ENCODE results near the gene APOM. TPM values are rescaled to one million over a fixed set of nuclear protein-coding genes. Genes with fewer than 3 reads are reported as not detected.
A peak's percentile ranks its signal among the peaks of the same experiment; 100 is the strongest.

APOM gene
- polyA plus RNA-seq, 3 donors, result 105 to 114 (median 110) TPM

DNA sequence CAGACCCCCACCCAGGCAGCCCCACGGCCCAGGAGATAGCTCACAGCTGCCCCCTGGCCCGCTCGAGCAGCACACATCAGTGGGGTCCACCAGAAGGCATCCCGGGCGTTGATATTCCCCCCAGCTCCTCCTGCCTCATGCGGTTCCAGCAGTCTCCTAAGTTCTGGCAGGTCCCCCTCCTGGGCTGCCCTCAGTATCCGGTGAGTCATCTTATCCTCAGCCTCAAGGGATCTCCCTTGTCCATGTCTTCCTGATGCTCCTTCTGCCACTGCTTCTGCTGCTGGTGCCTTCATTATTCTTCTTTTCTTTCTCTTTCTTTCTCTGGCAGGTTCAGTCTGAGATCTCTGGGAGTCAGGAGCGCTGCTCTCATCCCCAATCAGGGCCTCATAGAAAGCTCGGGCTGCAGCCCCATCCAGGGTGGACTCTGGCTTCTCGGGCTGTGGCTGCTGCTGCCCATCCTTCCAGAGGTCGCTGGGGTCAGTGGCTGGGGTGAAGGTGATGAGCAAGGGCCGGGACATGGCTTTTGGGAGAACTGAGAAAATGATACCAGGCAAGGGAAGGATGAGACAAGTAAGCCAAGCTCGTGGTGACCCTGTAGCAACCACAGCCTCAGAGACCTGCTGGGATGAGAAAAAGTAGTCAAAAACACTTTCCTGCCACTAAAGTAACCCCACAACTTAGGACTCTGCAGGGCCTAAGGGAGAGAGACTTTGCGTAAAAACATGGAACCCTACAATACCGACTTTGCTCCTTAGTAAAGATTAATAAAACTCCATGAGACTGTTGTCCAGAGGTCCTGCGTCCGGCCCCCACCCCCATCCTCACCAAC, 8.5 kb downstream of the APOM start:
- no peak for DNase-seq (ENCODE audit: extremely low read depth in 1 of 11, low read depth in 9 of 11, low spot score in 4 of 11)

DNA sequence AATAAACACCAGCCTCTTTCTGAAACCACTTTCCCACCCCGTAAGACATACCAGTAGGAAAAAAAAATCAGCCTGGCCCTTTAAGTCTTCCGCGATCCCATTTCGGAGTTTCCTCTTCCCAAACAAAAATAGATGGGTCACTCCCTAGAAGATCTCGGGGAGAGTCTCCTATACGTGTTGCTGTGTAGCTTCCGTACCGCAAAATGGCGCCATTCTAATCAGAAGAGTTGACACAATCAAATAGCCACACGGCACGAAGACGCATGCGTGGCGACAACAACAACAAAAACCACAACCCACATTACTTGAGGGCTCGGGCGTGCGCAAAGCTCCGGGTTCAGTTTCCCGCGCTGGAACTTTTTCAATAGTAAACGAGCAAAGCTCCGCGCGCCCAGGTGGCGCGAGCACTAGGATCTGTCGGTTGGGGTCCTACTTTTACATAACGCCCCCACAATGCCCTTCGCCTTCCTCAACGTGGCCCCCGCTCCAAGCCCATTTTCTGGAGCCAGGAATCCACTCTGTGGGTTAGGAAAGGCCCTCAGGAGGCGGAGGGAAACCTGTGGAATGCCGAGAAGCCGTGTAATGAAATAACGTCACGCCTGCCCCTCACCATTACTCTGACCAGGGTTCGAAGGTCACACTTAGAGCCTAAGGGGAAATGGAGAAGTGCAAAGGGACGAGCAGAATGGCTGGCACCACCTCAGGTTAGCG, 9.3 kb downstream of the APOM start, which contains the start of gene GPANK1:
Gene GPANK1 (minus strand): TSS at position 208 of the 711 bp plus-strand sequence. CDS start 519 bp downstream, outside the sequence.
- DNase-seq (ENCODE audit: extremely low read depth in 1 of 11, low read depth in 9 of 11, low spot score in 4 of 11), result peak; percentile 82 to 96 (median 91)

DNA sequence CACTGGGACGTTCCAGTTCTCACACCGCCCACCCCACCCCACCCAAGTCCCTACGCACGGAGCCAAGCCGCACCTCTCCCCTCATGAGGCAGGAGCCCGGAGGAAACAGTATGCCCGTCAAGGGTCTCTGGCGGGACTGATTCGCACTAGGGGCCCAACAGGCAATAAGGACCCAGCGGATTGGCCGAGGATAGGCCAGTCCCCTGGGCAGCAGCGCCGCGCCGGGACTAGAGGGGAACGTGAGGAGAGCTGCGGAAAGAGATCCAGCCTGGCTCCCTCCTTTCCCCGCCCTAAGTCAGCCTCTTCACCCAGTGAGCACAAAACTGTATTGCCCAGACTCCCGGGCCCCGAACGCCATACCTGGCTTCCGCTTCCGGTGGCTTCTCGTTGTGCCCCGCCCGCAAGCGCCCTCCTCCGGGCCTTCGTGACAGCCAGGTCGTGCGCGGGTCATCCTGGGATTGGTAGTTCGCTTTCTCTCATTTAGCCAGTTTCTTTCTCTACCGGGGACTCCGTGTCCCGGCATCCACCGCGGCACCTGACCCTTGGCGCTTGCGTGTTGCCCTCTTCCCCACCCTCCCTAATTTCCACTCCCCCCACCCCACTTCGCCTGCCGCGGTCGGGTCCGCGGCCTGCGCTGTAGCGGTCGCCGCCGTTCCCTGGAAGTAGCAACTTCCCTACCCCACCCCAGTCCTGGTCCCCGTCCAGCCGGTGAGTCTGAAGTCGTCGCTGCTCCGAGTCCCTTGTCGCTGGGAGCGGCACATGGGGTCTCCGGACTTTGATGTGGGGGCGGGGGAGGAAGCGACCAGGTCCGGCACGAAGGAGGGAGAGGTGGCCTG, 10.0 kb downstream of the APOM start, which contains the start of gene CSNK2B:
Gene CSNK2B (plus strand): TSS at position 580 of the 836 bp plus-strand sequence. CDS start 752 bp downstream, outside the sequence.
- DNase-seq (ENCODE audit: extremely low read depth in 1 of 11, low read depth in 9 of 11, low spot score in 4 of 11), result peak; percentile 90 to 98 (median 95)

DNA sequence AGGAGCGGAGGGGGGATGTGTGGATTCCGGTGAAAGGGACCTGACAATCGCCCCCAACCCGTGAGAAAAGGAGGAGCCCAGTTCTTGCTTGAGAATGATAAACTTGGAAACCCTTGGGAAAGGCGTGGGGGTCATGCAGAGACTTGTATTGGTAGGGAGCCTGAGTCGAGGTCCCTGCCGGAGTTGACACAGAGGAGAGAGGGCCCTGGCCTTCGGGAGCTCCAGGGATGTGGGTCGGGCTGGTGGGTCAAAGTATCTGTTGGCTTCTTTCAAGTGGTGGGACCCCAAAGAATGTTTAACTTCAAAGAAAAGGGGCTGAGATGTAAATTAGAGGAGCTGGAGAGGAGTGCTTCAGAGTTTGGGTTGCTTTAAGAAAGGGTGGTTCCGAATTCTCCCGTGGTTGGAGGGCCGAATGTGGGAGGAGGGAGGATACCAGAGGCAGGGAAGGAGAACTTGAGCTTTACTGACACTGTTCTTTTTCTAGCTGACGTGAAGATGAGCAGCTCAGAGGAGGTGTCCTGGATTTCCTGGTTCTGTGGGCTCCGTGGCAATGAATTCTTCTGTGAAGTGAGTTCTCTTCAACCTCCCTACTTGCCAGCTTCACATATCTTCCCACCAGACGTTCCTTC, 10.8 kb downstream of the APOM start:
- DNase-seq (ENCODE audit: extremely low read depth in 1 of 11, low read depth in 9 of 11, low spot score in 4 of 11), result no peak

DNA sequence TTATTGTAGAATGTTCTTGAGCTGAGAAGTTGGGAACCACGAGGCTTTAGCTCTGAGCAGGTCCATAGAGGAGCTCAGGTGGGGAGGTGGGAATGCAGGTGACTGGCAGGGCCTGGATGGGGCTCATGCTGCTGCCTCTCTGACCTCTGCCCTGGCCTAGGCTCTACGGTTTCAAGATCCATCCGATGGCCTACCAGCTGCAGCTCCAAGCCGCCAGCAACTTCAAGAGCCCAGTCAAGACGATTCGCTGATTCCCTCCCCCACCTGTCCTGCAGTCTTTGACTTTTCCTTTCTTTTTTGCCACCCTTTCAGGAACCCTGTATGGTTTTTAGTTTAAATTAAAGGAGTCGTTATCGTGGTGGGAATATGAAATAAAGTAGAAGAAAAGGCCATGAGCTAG, 14.0 kb downstream of the APOM start, which contains the start of gene LY6G5B:
Gene LY6G5B (plus strand): TSS at position 301 of the 400 bp plus-strand sequence. CDS start 975 bp downstream, outside the sequence.
- DNase-seq (ENCODE audit: extremely low read depth in 1 of 11, low read depth in 9 of 11, low spot score in 4 of 11), result no peak

DNA sequence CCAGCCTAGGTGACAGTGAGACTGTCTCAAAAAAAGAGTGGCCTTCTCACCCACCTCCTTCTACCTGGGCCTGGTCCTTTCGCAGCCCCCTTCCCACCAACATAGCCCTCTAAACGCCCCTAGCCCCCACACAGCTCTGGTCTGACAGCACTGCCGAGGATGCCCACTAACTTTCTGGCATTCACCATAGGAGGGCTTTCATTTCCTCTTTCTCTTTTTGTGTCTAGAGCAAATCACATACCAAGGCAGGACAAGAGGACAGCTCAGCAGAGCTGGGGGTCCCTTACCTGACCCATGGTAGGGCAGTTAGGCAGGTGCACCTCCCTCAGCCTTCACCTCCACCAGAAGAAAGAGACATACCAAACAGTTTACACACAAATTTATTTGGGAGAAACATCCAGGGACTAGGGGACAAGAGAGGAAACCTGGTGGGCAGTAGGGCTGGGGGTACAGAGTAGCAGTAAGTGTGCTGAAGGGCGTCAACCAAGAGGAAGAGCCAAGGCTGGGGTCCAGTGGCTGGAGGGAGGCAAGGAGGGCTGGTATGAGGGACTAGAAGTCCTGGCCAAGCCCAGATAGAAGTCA, 20.7 kb downstream of the APOM start:
- no peak for DNase-seq (ENCODE audit: extremely low read depth in 1 of 11, low read depth in 9 of 11, low spot score in 4 of 11)

DNA sequence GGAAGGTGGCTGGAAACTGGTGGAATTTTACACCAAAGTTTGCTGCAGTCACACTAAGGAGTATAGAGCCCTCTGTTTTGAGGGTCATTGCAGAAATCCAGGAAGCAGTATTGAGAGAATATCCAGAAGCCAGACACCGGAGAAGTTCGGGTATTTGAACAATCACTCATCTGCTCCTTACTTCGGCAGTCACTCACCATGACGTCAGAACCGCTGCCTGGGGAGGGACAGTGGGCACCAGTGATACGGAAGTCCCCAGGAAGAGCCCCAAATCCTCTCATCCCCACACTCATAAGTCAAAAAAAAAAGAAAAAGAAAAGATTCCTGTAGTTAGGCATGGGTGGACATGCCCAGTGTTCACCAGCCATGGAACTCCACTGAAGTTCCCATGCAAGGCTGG, 21.2 kb downstream of the APOM start:
- DNase-seq (ENCODE audit: extremely low read depth in 1 of 11, low read depth in 9 of 11, low spot score in 4 of 11), result no peak

DNA sequence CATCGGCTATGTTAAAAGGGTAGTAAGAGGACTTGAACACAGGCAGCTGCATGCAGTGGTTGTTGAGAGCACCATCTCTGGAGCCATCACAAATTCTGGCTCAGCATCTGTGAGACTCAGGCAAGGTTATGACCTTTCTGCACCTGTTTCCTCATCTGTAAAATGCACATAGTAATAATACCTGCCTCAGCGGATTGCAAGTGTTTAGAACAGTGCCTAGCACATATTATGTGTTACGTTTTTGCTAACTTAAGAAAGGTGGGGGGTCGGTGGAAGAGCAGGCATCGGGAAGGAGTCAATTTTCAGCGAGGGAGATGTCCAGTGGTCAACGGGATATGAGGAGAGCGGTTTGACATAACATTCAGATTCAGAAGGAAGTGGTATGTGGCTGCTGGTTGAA, 22.3 kb downstream of the APOM start:
- DNase-seq (ENCODE audit: extremely low read depth in 1 of 11, low read depth in 9 of 11, low spot score in 4 of 11), result no peak

DNA sequence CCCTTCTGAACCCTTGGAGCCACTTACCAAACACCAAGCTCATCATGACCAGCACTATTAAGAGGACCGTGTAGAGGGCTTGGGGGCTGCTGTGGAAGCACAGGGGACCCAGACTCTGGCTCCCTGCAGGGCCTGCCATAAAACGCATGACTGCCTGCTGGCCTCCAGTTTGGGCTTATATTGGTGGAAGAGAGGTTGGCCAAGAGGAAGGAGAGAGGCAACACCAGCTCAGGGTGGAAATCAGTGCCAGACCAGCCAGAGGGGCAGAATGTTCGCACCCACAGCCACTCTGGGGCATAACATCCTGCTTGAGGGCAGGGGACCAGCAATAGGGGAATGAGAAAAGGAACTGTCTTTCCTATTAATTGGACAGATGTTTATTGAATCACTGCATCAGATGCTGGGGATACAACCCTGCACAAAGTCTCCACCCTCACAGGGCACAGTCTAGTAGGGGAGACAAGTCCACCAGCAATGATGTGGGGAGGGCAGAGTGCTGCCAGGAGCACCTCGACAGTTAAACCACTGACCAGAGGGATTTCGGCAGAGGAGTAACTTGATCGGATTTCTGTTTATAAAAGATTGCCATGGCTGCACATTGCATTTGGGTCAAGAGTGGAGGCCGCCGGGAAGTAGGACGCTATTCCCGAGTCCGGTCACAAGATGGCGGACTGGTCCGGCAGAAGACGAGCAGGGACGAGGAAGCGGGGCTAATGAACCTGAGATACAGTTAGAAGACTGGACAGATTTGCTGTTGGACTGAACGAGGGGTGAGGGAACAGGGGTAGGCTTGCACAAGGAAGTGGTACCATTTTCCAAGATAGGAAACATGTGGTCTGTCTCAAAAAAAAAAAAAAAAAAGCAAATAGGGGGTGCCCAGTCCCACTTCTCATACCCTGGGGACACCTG, 24.8 kb downstream of the APOM start, which contains the start of gene LY6G5C:
Gene LY6G5C (minus strand): TSS at position 842 of the 909 bp plus-strand sequence. CDS start 694 bp downstream, at position 148.
- DNase-seq (ENCODE audit: extremely low read depth in 1 of 11, low read depth in 9 of 11, low spot score in 4 of 11), result peak in 9 of 11 donors; percentile 69 to 88 (median 79)

DNA sequence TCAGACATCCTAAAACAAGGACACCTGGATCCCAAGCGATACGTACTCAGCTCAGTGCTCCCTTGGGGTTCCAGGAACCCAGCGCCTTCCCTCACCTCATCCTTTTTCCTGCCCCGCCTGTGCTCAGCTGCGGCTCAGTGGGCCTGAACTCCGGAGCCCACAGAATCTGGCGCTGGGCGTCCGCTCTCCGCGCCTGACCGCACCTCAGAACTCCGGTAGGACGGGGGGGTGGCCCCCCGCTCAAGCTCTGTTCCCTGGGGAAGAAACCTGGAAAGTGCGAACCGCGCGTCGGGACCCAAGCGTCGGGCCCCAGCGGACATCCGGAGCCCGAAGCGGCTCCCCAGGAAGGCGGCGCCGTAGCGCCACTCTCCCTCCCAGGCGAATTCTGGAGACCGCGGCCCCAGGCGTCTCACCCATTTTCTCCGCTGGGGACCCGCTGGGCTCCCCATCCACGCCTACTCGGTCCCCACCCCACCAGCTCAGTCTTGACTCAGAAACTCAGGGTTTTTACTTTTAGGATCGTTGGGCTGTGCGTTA, 25.5 kb downstream of the APOM start:
- DNase-seq (ENCODE audit: extremely low read depth in 1 of 11, low read depth in 9 of 11, low spot score in 4 of 11), result peak in 2 of 11 donors; percentile 49

DNA sequence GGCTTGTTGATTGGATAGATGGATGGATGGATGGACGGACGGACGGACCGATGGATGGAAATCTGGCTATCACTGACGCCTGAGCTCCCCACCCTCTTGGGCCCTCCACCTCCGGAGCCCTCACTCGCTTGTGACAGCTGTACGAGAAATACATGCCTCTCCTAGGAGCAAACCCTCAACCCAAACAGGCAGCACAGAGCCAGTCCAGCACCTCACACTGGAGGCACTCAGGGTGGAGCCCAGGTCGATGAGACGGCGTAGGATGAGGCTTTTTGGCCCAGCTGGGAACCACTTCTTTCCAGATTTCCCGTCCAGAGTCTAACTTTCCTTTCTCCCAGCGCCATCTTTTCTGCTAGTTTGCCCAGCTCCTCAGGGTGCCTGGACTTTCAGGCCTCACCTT, 27.9 kb downstream of the APOM start:
- DNase-seq (ENCODE audit: extremely low read depth in 1 of 11, low read depth in 9 of 11, low spot score in 4 of 11), result no peak

DNA sequence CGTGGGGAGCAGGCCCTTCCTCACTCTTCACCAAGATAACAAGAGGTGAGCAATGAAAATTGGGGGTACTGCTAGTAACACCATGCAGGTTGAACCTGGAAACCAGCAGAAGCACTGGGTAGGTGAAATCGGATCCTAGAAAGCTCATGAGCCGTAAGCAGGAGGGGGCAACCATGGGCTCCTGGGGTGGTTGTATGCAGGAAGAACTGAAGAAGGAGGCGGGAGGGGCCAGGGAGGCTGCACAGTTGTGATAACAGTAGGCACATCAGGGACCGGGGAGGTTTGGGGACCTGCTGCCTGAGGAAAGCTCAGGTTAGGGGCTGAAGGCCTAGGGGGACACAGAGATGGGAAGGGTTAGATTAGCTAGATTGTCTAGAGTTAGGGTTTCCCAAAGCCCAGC, 30.8 kb downstream of the APOM start:
- no peak for DNase-seq (ENCODE audit: extremely low read depth in 1 of 11, low read depth in 9 of 11, low spot score in 4 of 11)

DNA sequence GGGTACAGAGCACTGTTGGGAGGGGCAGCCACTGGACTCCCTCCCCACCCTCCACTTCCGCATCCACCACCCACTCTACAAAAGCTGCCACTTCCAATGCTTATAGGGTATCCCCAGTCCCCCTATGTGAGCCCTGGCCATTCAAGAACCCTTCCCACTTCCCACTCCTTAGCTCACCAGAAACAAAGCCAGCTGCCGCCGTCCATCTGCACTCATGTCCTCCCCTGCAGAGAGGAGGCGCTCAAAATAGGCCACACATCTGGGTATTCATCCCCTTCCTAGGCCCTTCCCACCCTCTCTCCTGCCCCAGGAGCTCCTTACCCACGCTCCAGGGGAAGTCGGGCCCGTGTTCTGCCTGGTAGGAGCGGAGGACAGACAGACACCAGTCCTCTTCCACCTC, 31.6 kb downstream of the APOM start:
- DNase-seq (ENCODE audit: extremely low read depth in 1 of 11, low read depth in 9 of 11, low spot score in 4 of 11), result no peak

DNA sequence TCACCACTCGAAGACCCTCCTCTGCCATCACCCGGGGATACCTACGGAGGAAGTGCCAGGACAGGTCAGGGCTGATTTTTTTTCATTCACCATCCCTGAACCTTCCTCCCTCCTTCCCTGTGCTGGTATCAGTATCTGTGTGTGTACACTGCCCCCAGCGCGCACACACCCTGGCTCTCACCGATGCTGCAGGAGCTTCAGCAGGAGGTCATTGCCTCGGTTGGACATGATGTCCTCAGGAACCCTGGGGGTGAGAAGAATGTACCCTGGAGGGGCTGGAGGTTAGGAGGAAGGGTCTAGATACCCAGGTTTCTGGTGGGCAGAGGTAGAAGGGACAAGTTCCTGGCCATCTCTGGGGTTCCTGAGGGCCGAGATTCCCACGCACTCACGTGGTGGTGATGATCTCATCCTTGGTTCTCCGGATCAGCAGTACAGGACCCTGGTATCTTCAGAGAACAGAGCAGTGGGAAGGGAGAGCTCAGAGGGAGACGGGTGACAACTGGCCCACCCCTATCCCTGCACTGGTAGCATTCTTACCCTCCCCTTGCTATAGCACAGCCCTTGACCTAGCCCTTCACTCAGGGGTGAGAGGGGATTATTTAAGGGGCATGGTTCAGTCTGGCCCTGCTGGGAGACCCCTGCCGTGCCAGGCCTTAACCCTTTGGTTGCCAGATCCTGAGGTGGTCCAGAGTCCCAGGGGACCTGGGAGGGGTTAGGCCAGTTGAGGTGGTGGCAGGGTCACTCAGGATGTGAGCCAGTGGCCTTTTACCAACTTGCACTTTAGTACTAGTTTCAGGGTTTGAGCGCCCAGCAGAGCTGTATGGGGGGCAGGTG, 32.4 kb downstream of the APOM start:
- DNase-seq (ENCODE audit: extremely low read depth in 1 of 11, low read depth in 9 of 11, low spot score in 4 of 11), result no peak

DNA sequence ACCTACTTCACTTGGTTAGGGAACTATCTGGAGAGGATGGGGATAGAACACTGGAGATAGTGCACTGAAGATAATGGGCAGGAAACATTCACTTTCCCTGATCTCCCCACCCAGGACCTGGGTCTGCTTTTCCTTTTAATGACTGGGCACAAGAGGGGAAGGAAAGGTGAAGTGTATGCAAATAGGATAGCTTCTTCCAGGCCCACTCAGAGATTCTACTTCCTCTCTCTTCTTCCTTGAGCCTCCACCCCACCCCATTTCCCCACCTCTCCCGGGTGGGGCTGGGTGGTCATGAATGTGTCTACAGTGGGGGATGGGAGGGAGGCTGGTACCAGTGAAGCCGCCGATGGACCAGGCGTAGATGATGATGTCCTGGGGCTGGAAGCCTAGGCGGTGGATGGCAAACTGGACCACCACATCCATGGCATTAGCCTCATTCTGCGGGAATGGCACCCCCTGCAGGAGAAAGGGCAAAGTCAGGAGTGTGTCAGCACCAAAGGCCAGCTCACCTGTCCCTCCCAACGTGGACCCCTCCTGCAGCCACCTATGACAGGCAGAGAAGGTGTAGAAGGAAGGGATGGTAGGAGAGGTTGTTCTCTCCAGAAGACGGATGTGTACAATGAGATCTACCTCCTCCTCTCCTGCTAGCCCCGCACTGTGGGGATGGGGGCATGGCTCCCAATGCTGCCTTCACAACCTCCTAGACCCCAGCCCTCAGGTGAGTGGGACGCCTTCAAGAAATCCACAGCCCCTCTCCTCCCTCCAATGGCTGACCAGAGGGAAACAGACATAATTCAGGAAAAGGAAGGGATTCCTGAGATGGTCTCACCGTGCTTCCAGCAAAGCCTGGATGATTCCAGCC, 33.8 kb downstream of the APOM start:
- no peak for DNase-seq (ENCODE audit: extremely low read depth in 1 of 11, low read depth in 9 of 11, low spot score in 4 of 11)
